C4-2B (cell line): ENCODE data around the gene ATXN2.
"Not testable (repeated sequence)": the region's sequence is repeated elsewhere in the genome, so short reads cannot be mapped to it uniquely, and the experiment has no call there.

Experiments
- H3K27ac ChIP-seq: fragments of 450-650 bp; 2 replicates; pipeline ENCODE4 v1.5.1; 2017
- ZFX ChIP-seq: fragments of 450-650 bp; IDR thresholded peaks from 2 replicates; pipeline ENCODE4 v1.6.1; 2017
- TF ChIP-seq, protein P1 (sequence below): fragments of 450-650 bp; conservative IDR thresholded peaks from 2 replicates; pipeline ENCODE4 v1.5.1; 2017; ENCODE audit warnings: mild to moderate bottlenecking

Gene ATXN2

DNA sequence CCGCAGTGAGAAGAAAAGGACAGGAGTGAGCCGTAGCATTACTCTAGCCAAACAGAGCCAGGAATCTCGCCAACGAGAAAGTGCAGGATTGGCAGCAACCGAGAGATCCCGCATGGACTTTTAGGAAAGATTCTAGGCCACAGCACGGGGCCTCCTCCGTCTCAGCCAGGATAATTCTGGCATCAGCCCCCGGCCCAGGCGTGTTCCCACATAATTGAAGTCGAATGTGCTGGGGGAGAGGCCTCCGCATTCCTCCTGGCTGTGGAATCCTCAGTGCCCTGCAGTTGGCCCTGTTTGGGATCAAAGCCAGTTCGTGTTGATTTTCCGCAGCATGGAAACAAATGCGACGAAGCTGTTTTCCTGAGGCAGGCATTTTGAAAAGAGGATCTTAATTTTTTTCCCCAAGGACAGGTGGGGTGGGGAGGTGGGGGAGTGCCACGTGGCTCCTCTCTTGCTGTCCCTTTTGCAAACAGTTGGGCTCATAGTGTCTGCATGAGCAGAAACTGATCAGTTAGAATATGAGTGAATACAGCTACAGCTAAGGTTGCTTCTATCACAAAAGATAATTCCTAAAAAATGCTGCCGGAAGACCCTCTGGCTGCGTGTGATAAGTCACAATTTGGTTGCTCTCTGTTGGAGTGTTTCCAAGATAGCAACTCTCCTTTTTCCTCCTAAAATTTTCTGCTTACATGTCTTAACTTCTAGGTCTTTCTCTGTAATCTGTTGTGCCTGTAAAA is 37.3 kb upstream of the ATXN2 start:
- peak overlapping the region; percentile 18 for H3K27ac ChIP-seq
- no peak for TF ChIP-seq ZFX
- TF ChIP-seq, protein P1, sequence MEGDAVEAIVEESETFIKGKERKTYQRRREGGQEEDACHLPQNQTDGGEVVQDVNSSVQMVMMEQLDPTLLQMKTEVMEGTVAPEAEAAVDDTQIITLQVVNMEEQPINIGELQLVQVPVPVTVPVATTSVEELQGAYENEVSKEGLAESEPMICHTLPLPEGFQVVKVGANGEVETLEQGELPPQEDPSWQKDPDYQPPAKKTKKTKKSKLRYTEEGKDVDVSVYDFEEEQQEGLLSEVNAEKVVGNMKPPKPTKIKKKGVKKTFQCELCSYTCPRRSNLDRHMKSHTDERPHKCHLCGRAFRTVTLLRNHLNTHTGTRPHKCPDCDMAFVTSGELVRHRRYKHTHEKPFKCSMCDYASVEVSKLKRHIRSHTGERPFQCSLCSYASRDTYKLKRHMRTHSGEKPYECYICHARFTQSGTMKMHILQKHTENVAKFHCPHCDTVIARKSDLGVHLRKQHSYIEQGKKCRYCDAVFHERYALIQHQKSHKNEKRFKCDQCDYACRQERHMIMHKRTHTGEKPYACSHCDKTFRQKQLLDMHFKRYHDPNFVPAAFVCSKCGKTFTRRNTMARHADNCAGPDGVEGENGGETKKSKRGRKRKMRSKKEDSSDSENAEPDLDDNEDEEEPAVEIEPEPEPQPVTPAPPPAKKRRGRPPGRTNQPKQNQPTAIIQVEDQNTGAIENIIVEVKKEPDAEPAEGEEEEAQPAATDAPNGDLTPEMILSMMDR = no peak

DNA sequence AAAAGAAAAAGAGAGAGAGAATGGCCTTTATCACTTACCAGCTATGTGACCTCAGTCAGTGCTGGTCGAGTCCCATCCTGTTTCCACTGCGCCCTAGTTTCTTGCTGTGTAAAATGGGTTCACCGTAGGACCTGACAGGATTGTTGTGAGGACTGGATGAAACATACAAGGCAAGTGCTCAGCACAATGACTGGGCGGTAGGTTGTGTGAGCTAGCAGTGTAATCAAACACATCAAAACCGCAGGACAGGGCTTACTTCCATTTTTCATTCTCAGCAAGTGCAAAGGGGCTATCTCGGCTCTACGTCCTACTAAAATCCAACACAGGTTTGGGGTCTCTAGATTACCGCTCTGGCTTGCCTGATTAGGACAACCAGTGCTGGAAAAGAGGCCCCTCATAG is 36.4 kb upstream of the ATXN2 start:
- TF ChIP-seq ZFX = no peak
- TF ChIP-seq, protein P1 = no peak
- H3K27ac ChIP-seq = no peak overlapping the region; the same call in 1 of the 2 replicates

DNA sequence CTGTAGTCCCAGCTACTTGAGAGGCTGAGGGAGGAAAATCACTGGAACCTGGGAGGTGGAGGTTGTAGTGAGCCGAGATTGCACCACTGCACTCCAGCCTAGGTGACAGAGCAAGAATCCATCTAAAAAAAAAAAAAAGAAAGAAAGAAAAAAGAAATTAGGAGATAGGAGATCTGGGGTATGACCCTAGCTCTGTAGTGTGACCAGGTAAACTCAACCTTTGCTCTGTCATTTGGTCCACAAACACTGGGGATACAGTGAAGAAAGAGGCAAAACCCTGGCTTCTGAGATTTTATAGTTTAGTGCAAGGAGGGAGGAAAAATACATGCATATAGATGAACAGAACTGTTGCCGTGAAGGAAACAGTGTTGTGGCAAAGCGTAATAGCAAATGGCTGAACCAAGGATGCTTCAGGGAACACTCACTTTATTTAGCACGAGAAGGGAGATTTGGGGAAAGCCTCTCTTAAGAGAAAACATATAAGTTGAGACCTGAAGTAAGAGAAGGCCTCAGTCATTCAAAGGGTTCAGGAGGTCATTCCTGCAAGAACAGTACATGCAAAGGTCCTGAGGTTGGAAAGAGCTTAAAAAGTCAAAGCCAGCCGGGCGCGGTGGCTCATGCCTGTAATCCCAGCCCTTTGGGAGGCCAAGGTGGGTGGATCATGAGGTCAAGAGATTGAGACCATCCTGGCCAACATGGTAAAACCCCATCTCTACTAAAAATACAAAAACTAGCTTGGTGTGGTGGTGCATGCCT is 29.6 kb upstream of the ATXN2 start:
- no peak overlapping the region for H3K27ac ChIP-seq
- TF ChIP-seq, protein P1 = no peak
- TF ChIP-seq ZFX = no peak

DNA sequence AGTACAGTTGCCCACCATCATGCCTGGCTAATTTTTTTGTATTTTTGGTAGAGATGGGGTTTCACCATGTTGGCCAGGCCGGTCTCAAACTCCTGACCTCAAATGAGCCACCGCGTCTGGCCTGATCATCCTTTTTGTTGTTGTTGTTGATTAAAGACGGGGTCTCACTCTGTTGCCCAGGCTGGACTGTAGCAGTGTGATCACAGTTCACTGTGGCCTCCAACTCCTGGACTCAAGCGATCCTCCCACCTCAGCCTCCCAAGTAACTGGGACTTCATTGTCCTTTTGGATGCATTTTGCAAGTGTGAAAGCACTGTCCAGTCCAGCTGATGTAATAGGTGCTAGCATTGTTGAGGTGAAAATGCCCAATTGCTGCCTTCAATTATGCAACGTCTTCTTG is 27.1 kb upstream of the ATXN2 start:
- no peak overlapping the region for H3K27ac ChIP-seq
- TF ChIP-seq, protein P1 = no peak
- no peak for TF ChIP-seq ZFX

DNA sequence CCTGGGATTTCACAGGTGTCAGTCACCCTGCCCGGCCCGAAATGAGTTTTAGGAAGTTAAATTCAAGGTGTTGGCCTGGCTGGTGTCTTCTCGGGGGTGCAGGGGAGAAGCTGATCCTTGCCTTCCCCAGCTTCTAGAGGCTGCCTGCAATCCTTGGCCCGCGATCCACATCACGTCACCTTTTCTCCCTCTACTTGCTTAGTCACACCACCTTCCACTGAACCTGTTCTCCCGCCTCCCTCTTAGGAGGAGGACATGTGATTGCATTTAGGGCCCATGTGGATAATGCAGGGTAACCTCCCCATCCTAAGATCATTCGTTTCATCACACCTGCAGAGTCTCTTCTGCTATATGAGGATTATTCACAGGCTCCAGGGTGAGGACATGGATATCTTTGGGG is 25.4 kb upstream of the ATXN2 start:
- H3K27ac ChIP-seq = peak overlapping the region; percentile 13; the same call in 1 of the 2 replicates
- no peak for TF ChIP-seq ZFX

DNA sequence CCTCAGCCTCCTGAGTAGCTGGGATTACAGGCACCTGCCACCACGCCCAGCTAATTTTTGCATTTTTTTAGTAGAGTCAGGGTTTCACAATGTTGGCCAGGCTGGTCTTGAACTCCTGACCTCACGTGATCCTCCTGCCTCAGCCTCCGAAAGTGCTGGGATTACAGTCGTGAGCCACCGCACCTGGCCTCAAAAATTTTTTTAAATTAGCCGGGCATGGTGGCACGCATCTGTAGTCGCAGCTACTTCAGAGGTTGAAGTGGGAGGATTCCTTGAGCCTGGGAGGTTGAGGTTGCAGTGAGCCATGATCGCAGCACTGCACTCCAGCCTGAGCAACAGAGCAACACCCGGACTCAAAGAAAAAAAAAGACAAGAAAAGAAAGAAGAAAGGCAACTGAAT is 18.7 kb upstream of the ATXN2 start:
- H3K27ac ChIP-seq = not testable (repeated sequence)

DNA sequence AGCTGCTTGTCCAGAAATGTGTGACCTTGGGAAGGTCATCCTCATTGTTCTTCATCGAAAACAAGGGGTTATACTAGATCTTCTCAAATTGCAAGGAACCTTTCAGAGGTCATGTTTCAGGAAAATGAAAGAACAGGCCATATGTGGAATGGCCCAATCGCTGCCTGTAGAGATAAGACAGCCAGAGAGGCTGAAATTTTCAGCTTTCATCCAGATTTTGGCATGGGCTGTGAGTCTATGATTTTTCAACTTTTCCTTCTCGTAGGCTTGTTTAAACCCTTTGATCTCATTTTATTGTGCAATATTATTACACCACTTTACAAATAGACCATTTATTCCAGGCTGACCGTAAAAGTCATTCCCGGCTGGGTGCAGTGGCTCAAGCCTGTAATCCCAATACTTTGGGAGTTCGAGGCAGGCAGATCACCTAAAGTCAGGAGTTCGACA is 17.1 kb upstream of the ATXN2 start:
- no peak overlapping the region for H3K27ac ChIP-seq
- TF ChIP-seq ZFX = no peak
- TF ChIP-seq, protein P1 = no peak

DNA sequence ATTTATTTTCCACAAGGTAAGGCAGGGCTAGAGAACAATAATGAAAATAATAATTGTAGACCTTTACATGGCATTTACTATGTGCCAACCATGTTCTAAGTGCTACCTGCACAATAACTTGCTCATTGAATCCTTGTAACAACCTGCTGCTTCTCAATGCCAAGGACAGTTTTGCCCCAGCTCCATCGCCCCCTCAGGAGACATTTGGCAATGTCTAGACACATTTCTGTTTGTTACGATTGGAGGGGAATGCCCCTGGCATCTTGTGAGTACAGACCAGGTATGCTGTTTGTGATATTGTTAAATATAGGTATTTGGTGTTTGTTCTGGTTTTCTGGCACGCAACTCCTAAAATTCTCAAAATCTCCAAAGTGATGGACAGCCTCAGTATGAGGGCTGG is 8.1 kb upstream of the ATXN2 start:
- H3K27ac ChIP-seq = no peak overlapping the region
- no peak for TF ChIP-seq ZFX
- TF ChIP-seq, protein P1 = no peak
